ENCODE measurements around the gene ESRRG.

The ESRRG gene

DNA sequence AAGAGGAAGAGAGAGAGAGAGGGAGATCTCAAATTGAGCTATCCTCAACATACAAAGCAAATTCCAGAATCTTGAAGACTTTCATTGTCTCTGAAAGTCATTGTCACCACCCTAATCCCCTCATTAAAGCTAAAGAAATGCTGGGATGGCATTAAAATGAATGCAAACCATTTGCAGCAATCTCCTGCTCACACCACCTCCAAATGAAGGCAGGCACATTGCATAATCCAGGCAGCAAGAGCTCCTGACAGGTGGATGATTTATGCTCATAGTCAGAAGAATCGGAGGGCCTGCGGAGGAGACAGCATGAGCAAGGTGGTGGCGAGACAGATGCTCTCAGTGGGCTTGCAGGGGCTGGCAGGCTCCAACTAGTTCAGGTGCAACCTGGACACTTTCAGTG is 90.2 kb downstream of the ESRRG start:
- TF ChIP-seq, protein P1, sequence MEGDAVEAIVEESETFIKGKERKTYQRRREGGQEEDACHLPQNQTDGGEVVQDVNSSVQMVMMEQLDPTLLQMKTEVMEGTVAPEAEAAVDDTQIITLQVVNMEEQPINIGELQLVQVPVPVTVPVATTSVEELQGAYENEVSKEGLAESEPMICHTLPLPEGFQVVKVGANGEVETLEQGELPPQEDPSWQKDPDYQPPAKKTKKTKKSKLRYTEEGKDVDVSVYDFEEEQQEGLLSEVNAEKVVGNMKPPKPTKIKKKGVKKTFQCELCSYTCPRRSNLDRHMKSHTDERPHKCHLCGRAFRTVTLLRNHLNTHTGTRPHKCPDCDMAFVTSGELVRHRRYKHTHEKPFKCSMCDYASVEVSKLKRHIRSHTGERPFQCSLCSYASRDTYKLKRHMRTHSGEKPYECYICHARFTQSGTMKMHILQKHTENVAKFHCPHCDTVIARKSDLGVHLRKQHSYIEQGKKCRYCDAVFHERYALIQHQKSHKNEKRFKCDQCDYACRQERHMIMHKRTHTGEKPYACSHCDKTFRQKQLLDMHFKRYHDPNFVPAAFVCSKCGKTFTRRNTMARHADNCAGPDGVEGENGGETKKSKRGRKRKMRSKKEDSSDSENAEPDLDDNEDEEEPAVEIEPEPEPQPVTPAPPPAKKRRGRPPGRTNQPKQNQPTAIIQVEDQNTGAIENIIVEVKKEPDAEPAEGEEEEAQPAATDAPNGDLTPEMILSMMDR (IDR thresholded peaks at IDR 0.05; ENCODE audit: low read depth, low read length): no peak

GRCh38 chr1:216630532-216630931 is 92.7 kb downstream of the ESRRG start:
- no peak overlapping the region for H3K4me3 ChIP-seq (ENCODE audit: low read depth, low read length)
- TF ChIP-seq, protein P1 (IDR thresholded peaks at IDR 0.05; ENCODE audit: low read depth, low read length): no peak

More for the DNA sequence above, 90.2 kb downstream of the ESRRG start:
- no peak overlapping the region for H3K4me3 ChIP-seq (ENCODE audit: low read depth, low read length)

- TF ChIP-seq, protein P1 (IDR thresholded peaks at IDR 0.05; ENCODE audit: low read depth, low read length): no peak
- H3K4me3 ChIP-seq (ENCODE audit: low read depth, low read length): no peak overlapping the region
Observed at GRCh38 chr1:216627252-216627651, 96.0 kb downstream of the ESRRG start.

DNA sequence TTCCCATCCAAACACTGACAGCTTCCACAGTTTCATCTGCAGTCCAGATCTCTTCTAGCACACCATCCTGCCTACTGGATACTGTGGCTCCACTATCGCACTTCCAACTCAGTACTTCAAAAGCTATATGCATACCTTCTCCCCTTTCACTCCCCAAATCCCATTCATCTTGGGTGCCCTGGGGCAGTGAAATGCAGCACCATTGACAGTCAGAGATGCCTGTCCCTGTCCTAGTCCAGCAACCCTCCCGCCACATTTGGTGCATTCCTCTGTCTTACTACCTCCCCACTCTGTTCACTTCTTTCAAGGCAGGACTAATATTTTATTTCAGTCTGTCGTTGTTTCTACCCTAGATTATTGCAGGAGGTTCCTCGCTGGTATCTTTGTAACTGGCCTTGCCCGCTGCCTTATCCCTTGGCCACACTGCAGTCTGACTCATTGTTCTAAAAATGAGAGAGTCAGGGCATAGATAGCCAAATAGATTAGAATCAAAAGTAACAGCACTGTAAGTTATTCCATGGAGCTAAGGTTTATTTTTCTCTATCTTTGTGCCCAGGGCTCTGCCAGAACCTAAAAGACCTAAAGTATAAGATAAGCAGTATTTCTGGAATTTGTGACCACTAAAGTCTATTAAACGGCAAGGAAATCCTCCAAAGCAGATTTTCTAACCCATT is 96.7 kb downstream of the ESRRG start:
- H3K4me3 ChIP-seq (ENCODE audit: low read depth, low read length): no peak overlapping the region
- TF ChIP-seq, protein P1 (IDR thresholded peaks at IDR 0.05; ENCODE audit: low read depth, low read length): no peak

- TF ChIP-seq, protein P1 (IDR thresholded peaks at IDR 0.05; ENCODE audit: low read depth, low read length): no peak
- no peak overlapping the region for H3K4me3 ChIP-seq (ENCODE audit: low read depth, low read length)
Observed at GRCh38 chr1:216621536-216621935, 101.7 kb downstream of the ESRRG start.

- H3K4me3 ChIP-seq (ENCODE audit: low read depth, low read length): no peak overlapping the region
- TF ChIP-seq, protein P1 (IDR thresholded peaks at IDR 0.05; ENCODE audit: low read depth, low read length): no peak
Observed at GRCh38 chr1:216617081-216617875, 106.0 kb downstream of the ESRRG start.

DNA sequence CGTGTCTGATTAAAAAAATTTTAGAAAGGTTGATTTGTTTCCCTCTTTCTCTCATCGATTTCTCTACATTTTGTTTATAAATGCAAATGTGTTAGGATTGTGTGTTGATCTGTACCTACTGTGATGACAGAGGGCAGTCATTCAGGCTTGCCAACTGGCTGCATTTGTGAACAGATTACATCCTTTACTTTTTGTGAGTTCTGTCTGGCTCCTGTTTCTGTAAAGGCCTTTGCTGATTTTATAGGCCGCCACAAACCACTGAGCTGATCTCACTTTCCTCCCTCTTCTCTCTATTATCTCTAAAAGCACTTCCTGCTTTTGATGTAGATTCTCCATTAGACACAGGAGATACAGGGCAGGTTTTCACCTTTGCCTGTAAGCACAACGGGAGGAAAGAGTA is 106.8 kb downstream of the ESRRG start:
- no peak overlapping the region for H3K4me3 ChIP-seq (ENCODE audit: low read depth, low read length)
- TF ChIP-seq, protein P1 (IDR thresholded peaks at IDR 0.05; ENCODE audit: low read depth, low read length): no peak
